Measurements from ENCODE around the gene ASXL3.

The ASXL3 gene

DNA sequence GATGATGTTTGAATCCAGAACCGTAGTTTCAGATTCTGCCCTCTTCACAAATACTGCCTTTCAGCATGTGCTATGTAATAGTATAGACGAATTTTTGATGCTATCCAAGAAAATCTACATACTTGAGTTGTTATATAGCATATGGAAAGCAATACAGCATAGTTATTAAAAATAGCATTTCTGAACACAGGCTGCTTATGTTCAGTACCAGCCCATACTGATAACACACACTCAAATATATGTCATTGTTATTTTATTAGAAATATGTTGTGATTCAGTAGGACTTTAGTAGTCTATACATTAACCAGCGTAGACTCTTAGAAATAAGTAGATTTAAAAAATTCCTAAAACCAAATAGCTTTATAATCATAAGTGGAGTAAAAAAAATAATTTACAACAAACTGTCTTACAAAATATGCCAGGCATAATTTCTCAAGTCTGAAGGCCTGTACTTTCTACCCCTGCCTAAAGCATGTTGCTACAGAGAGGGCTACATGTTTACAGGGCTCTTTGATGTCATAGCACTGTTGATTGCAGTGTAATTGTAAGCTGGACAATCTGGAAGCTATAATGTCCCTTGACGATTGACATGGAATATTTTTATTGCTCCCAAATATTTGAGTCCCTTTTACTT, 86.3 kb downstream of the ASXL3 start:
- no peak overlapping the region for H4K91ac ChIP-seq (ENCODE audit: low read length)
- no CpG with 5 or more reads among the region's 4 CpGs for WGBS

GRCh38 chr18:33665187-33665586, 87.2 kb downstream of the ASXL3 start:
- Histone ChIP-seq H2BK5ac (ENCODE audit: low read depth, low read length, poor library complexity, severe bottlenecking) (no peak overlapping the region), H3K4me3 (ENCODE audit: insufficient read depth in 1 of 2, low read depth in 1 of 2, low read length in 2 of 2) (no peak overlapping the region), H3K36me3 (ENCODE audit: control insufficient read depth in 1 of 2, insufficient read depth in 2 of 2, low read depth in 1 of 2, low read length in 2 of 2) (no peaks in the 10 kb centered on the region), H3K4me2 (ENCODE audit: low read length, poor library complexity, severe bottlenecking) (no peak overlapping the region), H4K8ac (ENCODE audit: low read length) (no peak overlapping the region), H2BK15ac (ENCODE audit: low read depth, poor library complexity, severe bottlenecking) (no peak overlapping the region), H3K4ac (ENCODE audit: low read depth in 1 of 2, low read length in 2 of 2) (no peak overlapping the region), H3K9me3 (ENCODE audit: control insufficient read depth, low read length) (no peaks in the 10 kb centered on the region), H3K9ac (ENCODE audit: low read length) (no peak overlapping the region), H4K91ac (ENCODE audit: low read length) (no peak overlapping the region), H2AFZ (ENCODE audit: low read depth, low read length) (no peak overlapping the region), H3K4me1 (ENCODE audit: control insufficient read depth, insufficient read depth, low read depth, low read length) (no peaks in the 10 kb centered on the region), H3K14ac (ENCODE audit: low read length in 2 of 2) (no peak overlapping the region), H3K79me1 (replicated peaks; ENCODE audit: low read length, poor library complexity, severe bottlenecking) (no peaks in the 10 kb centered on the region), H2BK120ac (ENCODE audit: low read depth, low read length) (no peak overlapping the region), H2BK12ac (ENCODE audit: low read length in 2 of 2) (no peak overlapping the region), H3K23ac (ENCODE audit: low read length in 2 of 2) (no peak overlapping the region), H3K27ac (ENCODE audit: low read length, poor library complexity, severe bottlenecking) (no peak overlapping the region), H3K18ac (ENCODE audit: low read depth in 1 of 2, low read length in 2 of 2) (no peak overlapping the region), H3K27me3 (ENCODE audit: control insufficient read depth in 1 of 2, insufficient read depth in 1 of 2, low read length in 2 of 2) (no peaks in the 10 kb centered on the region), H2AK5ac (ENCODE audit: low read length, severe bottlenecking) (no peak overlapping the region)
- no peak for DNase-seq
- 100% methylated on average over 2 of the region's 3 CpGs for WGBS

More for the DNA sequence above, 86.3 kb downstream of the ASXL3 start:
- Histone ChIP-seq H3K79me1 (replicated peaks; ENCODE audit: low read length, poor library complexity, severe bottlenecking) (no peaks in the 10 kb centered on the region), H2BK5ac (ENCODE audit: low read depth, low read length, poor library complexity, severe bottlenecking) (no peak overlapping the region), H3K4me2 (ENCODE audit: low read length, poor library complexity, severe bottlenecking) (no peak overlapping the region), H3K4ac (ENCODE audit: low read depth in 1 of 2, low read length in 2 of 2) (no peak overlapping the region), H3K27me3 (ENCODE audit: control insufficient read depth in 1 of 2, insufficient read depth in 1 of 2, low read length in 2 of 2) (no peaks in the 10 kb centered on the region), H3K27ac (ENCODE audit: low read length, poor library complexity, severe bottlenecking) (no peak overlapping the region), H2AK5ac (ENCODE audit: low read length, severe bottlenecking) (no peak overlapping the region), H3K4me3 (ENCODE audit: insufficient read depth in 1 of 2, low read depth in 1 of 2, low read length in 2 of 2) (no peak overlapping the region), H3K18ac (ENCODE audit: low read depth in 1 of 2, low read length in 2 of 2) (no peak overlapping the region), H2BK120ac (ENCODE audit: low read depth, low read length) (no peak overlapping the region), H3K4me1 (ENCODE audit: control insufficient read depth, insufficient read depth, low read depth, low read length) (no peaks in the 10 kb centered on the region), H2AFZ (ENCODE audit: low read depth, low read length) (no peak overlapping the region), H3K9ac (ENCODE audit: low read length) (no peak overlapping the region), H4K8ac (ENCODE audit: low read length) (no peak overlapping the region), H3K14ac (ENCODE audit: low read length in 2 of 2) (no peak overlapping the region), H2BK12ac (ENCODE audit: low read length in 2 of 2) (no peak overlapping the region), H3K23ac (ENCODE audit: low read length in 2 of 2) (no peak overlapping the region), H3K36me3 (ENCODE audit: control insufficient read depth in 1 of 2, insufficient read depth in 2 of 2, low read depth in 1 of 2, low read length in 2 of 2) (no peaks in the 10 kb centered on the region), H2BK15ac (ENCODE audit: low read depth, poor library complexity, severe bottlenecking) (no peak overlapping the region), H3K9me3 (ENCODE audit: control insufficient read depth, low read length) (no peaks in the 10 kb centered on the region)
- DNase-seq = no peak

DNA sequence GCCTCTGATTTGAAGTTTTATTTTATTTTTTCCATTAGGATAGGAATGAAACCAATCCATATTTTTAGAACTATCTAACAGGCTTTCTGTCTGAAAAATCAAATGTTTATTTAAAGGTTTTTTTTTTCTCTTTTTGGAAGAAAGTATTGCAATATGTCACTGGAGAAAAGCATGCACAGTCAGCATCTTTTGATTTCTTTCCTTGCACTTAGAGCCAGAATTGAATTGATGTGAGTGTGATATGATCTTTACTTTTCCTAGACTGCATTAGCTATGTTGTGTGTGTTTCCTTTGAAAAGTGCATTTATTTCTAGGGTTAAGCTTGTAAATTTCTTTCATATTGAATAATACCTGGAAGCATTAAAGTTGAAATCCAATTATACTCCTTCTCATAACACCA, 87.6 kb downstream of the ASXL3 start:
- no peak overlapping the region for H3K27ac ChIP-seq (ENCODE audit: low read length, poor library complexity, severe bottlenecking)
- H2BK120ac ChIP-seq (ENCODE audit: low read depth, low read length) = no peak overlapping the region
- no peak overlapping the region for H3K18ac ChIP-seq (ENCODE audit: low read depth in 1 of 2, low read length in 2 of 2)
- H3K4me2 ChIP-seq (ENCODE audit: low read length, poor library complexity, severe bottlenecking) = no peak overlapping the region
- H2AFZ ChIP-seq (ENCODE audit: low read depth, low read length) = no peak overlapping the region
- H2AK5ac ChIP-seq (ENCODE audit: low read length, severe bottlenecking) = no peak overlapping the region
- H3K36me3 ChIP-seq (ENCODE audit: control insufficient read depth in 1 of 2, insufficient read depth in 2 of 2, low read depth in 1 of 2, low read length in 2 of 2) = no peaks in the 10 kb centered on the region
- no peak for DNase-seq
- H3K4me1 ChIP-seq (ENCODE audit: control insufficient read depth, insufficient read depth, low read depth, low read length) = no peaks in the 10 kb centered on the region
- no peak overlapping the region for H3K4me3 ChIP-seq (ENCODE audit: insufficient read depth in 1 of 2, low read depth in 1 of 2, low read length in 2 of 2)
- H4K8ac ChIP-seq (ENCODE audit: low read length) = no peak overlapping the region
- H3K79me1 ChIP-seq (replicated peaks; ENCODE audit: low read length, poor library complexity, severe bottlenecking) = no peaks in the 10 kb centered on the region
- H2BK5ac ChIP-seq (ENCODE audit: low read depth, low read length, poor library complexity, severe bottlenecking) = no peak overlapping the region
- H3K23ac ChIP-seq (ENCODE audit: low read length in 2 of 2) = no peak overlapping the region
- H3K9me3 ChIP-seq (ENCODE audit: control insufficient read depth, low read length) = no peaks in the 10 kb centered on the region
- no peak overlapping the region for H4K91ac ChIP-seq (ENCODE audit: low read length)
- no peak overlapping the region for H2BK15ac ChIP-seq (ENCODE audit: low read depth, poor library complexity, severe bottlenecking)
- no peak overlapping the region for H3K14ac ChIP-seq (ENCODE audit: low read length in 2 of 2)
- no peaks in the 10 kb centered on the region for H3K27me3 ChIP-seq (ENCODE audit: control insufficient read depth in 1 of 2, insufficient read depth in 1 of 2, low read length in 2 of 2)
- H3K4ac ChIP-seq (ENCODE audit: low read depth in 1 of 2, low read length in 2 of 2) = no peak overlapping the region
- H3K9ac ChIP-seq (ENCODE audit: low read length) = no peak overlapping the region
- no peak overlapping the region for H2BK12ac ChIP-seq (ENCODE audit: low read length in 2 of 2)

GRCh38 chr18:33666915-33667314, 88.9 kb downstream of the ASXL3 start:
- 75% methylated on average over 2 of the region's 2 CpGs for WGBS
- Histone ChIP-seq H3K9ac (ENCODE audit: low read length) (no peak overlapping the region), H3K4me1 (ENCODE audit: control insufficient read depth, insufficient read depth, low read depth, low read length) (no peaks in the 10 kb centered on the region), H3K79me1 (replicated peaks; ENCODE audit: low read length, poor library complexity, severe bottlenecking) (no peaks in the 10 kb centered on the region), H2AFZ (ENCODE audit: low read depth, low read length) (no peak overlapping the region), H3K23ac (ENCODE audit: low read length in 2 of 2) (no peak overlapping the region), H3K14ac (ENCODE audit: low read length in 2 of 2) (no peak overlapping the region), H3K4ac (ENCODE audit: low read depth in 1 of 2, low read length in 2 of 2) (no peak overlapping the region), H2BK5ac (ENCODE audit: low read depth, low read length, poor library complexity, severe bottlenecking) (no peak overlapping the region), H2AK5ac (ENCODE audit: low read length, severe bottlenecking) (no peak overlapping the region), H2BK15ac (ENCODE audit: low read depth, poor library complexity, severe bottlenecking) (no peak overlapping the region), H2BK120ac (ENCODE audit: low read depth, low read length) (no peak overlapping the region), H3K27ac (ENCODE audit: low read length, poor library complexity, severe bottlenecking) (no peak overlapping the region), H3K4me2 (ENCODE audit: low read length, poor library complexity, severe bottlenecking) (no peak overlapping the region), H3K36me3 (ENCODE audit: control insufficient read depth in 1 of 2, insufficient read depth in 2 of 2, low read depth in 1 of 2, low read length in 2 of 2) (no peaks in the 10 kb centered on the region), H2BK12ac (ENCODE audit: low read length in 2 of 2) (no peak overlapping the region), H4K8ac (ENCODE audit: low read length) (no peak overlapping the region), H3K9me3 (ENCODE audit: control insufficient read depth, low read length) (no peaks in the 10 kb centered on the region), H3K18ac (ENCODE audit: low read depth in 1 of 2, low read length in 2 of 2) (no peak overlapping the region), H3K27me3 (ENCODE audit: control insufficient read depth in 1 of 2, insufficient read depth in 1 of 2, low read length in 2 of 2) (no peaks in the 10 kb centered on the region), H3K4me3 (ENCODE audit: insufficient read depth in 1 of 2, low read depth in 1 of 2, low read length in 2 of 2) (no peak overlapping the region), H4K91ac (ENCODE audit: low read length) (no peak overlapping the region)
- DNase-seq = no peak

Data from mesenchymal stem cell (in vitro differentiated cells and primary cell).